SK-N-SH (cell line): ENCODE results near the gene APC.

Experiments
- CTCF ChIP-seq: fragments of 200-600 bp; sonication (generic); IDR thresholded peaks from 2 replicates; pipeline ENCODE4 v1.6.1; 2017; ENCODE audit warnings: antibody characterized with exemption, mild to moderate bottlenecking, moderate library complexity
- ELF1 ChIP-seq: IDR thresholded peaks from 2 replicates; pipeline ENCODE4 v1.4.0; 2012
- EZH2phosphoT487 ChIP-seq: fragments of 200-600 bp; sonication (generic); IDR thresholded peaks from 2 replicates; pipeline ENCODE4 v1.6.1; 2017; ENCODE audit warnings: low read depth, mixed run types, mild to moderate bottlenecking, antibody characterized with exemption, moderate library complexity, borderline replicate concordance
- FOXM1 ChIP-seq: IDR thresholded peaks from 2 replicates; pipeline ENCODE4 v1.4.0; 2012; ENCODE audit warnings: low read depth, mild to moderate bottlenecking
- GABPA ChIP-seq: IDR thresholded peaks from 2 replicates; pipeline ENCODE4 v1.4.0; 2012; ENCODE audit warnings: low read depth, mild to moderate bottlenecking
- RFX5 ChIP-seq: IDR thresholded peaks from 2 replicates; pipeline ENCODE4 v1.6.1; 2012; ENCODE audit warnings: mild to moderate bottlenecking, improper control_type of control experiment, low read length
- TAF1 ChIP-seq: IDR thresholded peaks from 2 replicates; pipeline ENCODE4 v1.6.1; 2012; ENCODE audit warnings: low read depth, mild to moderate bottlenecking, low read length, moderate library complexity, borderline replicate concordance
- YY1 ChIP-seq: IDR thresholded peaks from 2 replicates; pipeline ENCODE4 v1.4.0; 2012; ENCODE audit warnings: low read depth, mild to moderate bottlenecking
- TF ChIP-seq, protein P1 (sequence below): IDR thresholded peaks from 2 replicates; pipeline ENCODE4; 2012
- TF ChIP-seq, protein P2 (sequence below): IDR thresholded peaks from 2 replicates; pipeline ENCODE4 v1.6.1; 2012; ENCODE audit warnings: mild to moderate bottlenecking, low read depth, low read length, moderate library complexity

DNA sequence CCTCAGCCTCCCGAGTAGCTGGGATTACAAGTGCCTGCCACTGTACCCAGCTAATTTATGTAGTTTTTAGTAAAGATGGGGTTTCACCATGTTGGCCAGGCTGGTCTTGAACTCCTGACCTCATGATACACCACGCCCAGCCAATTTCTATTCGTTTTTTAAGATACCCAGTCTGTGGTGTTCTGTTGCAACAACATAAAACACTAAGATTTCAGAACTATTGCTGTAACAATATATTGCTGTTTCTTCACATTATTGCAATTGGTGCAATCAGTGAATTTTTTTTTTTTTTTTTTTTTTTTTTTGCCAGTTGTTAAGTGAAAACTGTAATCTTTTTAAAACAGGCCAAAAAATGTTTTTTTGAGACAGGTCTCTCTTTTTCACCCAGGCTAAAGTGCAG is 133.3 kb downstream of the APC start:
- TF ChIP-seq GABPA (no peak), EZH2phosphoT487 (no peak), CTCF (no peak), FOXM1 (no peak), RFX5 (no peak), YY1 (no peak), ELF1 (no peak), TAF1 (no peak)
- TF ChIP-seq, protein P1, sequence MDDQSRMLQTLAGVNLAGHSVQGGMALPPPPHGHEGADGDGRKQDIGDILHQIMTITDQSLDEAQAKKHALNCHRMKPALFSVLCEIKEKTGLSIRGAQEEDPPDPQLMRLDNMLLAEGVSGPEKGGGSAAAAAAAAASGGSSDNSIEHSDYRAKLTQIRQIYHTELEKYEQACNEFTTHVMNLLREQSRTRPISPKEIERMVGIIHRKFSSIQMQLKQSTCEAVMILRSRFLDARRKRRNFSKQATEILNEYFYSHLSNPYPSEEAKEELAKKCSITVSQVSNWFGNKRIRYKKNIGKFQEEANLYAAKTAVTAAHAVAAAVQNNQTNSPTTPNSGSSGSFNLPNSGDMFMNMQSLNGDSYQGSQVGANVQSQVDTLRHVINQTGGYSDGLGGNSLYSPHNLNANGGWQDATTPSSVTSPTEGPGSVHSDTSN, result no peak
- TF ChIP-seq, protein P2, sequence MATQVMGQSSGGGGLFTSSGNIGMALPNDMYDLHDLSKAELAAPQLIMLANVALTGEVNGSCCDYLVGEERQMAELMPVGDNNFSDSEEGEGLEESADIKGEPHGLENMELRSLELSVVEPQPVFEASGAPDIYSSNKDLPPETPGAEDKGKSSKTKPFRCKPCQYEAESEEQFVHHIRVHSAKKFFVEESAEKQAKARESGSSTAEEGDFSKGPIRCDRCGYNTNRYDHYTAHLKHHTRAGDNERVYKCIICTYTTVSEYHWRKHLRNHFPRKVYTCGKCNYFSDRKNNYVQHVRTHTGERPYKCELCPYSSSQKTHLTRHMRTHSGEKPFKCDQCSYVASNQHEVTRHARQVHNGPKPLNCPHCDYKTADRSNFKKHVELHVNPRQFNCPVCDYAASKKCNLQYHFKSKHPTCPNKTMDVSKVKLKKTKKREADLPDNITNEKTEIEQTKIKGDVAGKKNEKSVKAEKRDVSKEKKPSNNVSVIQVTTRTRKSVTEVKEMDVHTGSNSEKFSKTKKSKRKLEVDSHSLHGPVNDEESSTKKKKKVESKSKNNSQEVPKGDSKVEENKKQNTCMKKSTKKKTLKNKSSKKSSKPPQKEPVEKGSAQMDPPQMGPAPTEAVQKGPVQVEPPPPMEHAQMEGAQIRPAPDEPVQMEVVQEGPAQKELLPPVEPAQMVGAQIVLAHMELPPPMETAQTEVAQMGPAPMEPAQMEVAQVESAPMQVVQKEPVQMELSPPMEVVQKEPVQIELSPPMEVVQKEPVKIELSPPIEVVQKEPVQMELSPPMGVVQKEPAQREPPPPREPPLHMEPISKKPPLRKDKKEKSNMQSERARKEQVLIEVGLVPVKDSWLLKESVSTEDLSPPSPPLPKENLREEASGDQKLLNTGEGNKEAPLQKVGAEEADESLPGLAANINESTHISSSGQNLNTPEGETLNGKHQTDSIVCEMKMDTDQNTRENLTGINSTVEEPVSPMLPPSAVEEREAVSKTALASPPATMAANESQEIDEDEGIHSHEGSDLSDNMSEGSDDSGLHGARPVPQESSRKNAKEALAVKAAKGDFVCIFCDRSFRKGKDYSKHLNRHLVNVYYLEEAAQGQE, result no peak
